Activated naive CD8-positive, alpha-beta T cell treated with anti-CD3 and anti-CD28 coated beads for 36 hours (primary cell): ENCODE results near the gene TXNDC11. TPM values are rescaled to one million over a fixed set of nuclear protein-coding genes. Genes with fewer than 3 reads are reported as not detected.

Experiments
- DNase-seq: peaks from one replicate; pipeline ENCODE4 v3.0.0; 2021
- H3K27ac Mint-ChIP-seq: one replicate; pipeline ENCODE4 v1.8.0; 2022; ENCODE audit warnings: mild to moderate bottlenecking, moderate library complexity, mixed read lengths
- H3K27me3 Mint-ChIP-seq: one replicate; pipeline ENCODE4 v1.8.0; 2022; ENCODE audit warnings: mild to moderate bottlenecking, mixed read lengths
- H3K36me3 Mint-ChIP-seq: one replicate; pipeline ENCODE4 v1.8.0; 2021; ENCODE audit warnings: mild to moderate bottlenecking, mixed read lengths
- H3K4me1 Mint-ChIP-seq: one replicate; pipeline ENCODE4 v1.8.0; 2021; ENCODE audit warnings: mixed read lengths
- H3K4me3 Mint-ChIP-seq: one replicate; pipeline ENCODE4 v1.8.0; 2022; ENCODE audit warnings: mild to moderate bottlenecking, moderate library complexity, mixed read lengths
- H3K9me3 Mint-ChIP-seq: one replicate; pipeline ENCODE4 v1.8.0; 2022; ENCODE audit warnings: mixed read lengths
- total RNA-seq, 2 experiments: library from RNA; stranded (reverse); gene quantifications; one replicate each; pipeline ENCODE4 v1.2.3, GENCODE V29; 2021

TXNDC11 gene
- total RNA-seq, 2 experiments from 2014 or later, result 24.5 to 27.3 TPM

DNA sequence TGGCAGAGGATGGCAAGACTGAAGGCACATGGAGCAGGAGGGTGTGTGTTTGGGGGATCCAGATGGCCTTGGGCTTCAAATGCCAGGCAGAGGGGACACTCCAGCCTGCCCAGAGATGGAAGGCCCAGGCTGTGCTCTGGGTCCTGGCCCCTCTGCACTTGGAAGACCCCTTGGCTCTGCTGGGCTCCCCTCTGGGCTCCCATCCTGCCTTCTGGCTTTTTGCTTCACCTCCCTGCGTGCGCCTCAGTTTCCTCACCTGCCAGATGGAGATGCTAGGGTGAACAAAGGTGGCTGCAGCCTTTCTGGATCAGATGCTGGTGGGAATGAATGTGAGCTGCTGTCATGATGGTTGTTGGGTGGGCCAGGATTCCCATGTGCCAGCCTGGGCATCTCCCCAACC, 71.4 kb downstream of the TXNDC11 start:
- no peaks in the 10 kb centered on the region for H3K27me3 Mint-ChIP-seq
- no peaks in the 10 kb centered on the region for H3K9me3 Mint-ChIP-seq
- peak overlapping the region; percentile 91 for H3K27ac Mint-ChIP-seq
- H3K36me3 Mint-ChIP-seq, result peaks cover 4% of the 10 kb centered on the region
- no peak for DNase-seq
- no peak overlapping the region for H3K4me3 Mint-ChIP-seq
- peaks cover 55% of the 10 kb centered on the region for H3K4me1 Mint-ChIP-seq

DNA sequence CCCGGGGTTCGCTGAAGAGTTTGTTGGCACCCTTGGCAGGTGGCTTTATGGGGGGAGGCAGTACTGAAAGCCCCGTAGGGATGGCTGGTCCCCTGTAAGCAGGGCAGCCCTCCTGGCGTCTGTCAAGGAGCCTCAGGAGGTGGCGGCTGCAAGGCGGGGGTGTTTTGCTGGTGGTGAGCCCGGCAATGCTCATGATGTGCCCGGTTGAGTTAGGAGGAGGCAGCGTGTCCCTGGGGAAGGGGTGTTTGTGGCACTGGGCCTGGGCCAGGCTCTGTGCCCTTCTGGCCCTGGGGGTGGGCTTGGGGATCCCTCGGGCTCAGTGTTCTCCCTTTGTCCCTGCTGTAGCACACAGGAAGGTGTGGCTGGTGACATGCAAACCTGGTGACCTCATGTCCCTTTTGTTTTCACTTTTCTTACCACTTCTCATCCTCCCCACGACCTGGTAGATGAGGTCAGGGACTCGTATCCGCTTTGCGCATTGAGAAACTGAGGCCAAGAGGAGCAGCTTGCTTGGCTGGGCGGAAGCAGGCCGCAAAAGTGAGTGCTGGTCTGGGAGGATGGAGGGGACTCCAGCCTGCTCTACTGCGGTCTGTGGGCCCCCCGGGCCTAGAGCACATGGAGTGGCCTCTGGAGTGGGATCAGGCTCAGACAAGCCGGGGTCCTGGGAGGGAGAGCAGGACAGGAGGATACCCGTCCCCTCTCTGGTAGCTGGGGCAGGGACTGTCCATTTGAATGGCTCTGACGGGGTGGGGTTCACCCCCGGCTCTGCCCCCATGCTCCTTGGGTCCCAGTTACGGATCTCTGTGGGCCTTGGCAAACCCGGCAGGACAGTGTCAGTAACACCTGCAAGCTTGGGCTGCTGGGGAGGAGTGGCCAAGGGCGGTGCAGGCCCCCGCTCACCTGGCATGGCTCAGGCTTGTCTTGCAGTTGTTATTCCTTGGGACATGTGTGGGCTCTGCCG, 72.2 kb downstream of the TXNDC11 start:
- H3K4me3 Mint-ChIP-seq, result peak overlapping the region; percentile 77
- H3K27me3 Mint-ChIP-seq, result no peaks in the 10 kb centered on the region
- no peaks in the 10 kb centered on the region for H3K9me3 Mint-ChIP-seq
- peaks cover 4% of the 10 kb centered on the region for H3K36me3 Mint-ChIP-seq
- peak; percentile 59 for DNase-seq
- H3K27ac Mint-ChIP-seq, result peak overlapping the region; percentile 91
- H3K4me1 Mint-ChIP-seq, result peaks cover 55% of the 10 kb centered on the region

DNA sequence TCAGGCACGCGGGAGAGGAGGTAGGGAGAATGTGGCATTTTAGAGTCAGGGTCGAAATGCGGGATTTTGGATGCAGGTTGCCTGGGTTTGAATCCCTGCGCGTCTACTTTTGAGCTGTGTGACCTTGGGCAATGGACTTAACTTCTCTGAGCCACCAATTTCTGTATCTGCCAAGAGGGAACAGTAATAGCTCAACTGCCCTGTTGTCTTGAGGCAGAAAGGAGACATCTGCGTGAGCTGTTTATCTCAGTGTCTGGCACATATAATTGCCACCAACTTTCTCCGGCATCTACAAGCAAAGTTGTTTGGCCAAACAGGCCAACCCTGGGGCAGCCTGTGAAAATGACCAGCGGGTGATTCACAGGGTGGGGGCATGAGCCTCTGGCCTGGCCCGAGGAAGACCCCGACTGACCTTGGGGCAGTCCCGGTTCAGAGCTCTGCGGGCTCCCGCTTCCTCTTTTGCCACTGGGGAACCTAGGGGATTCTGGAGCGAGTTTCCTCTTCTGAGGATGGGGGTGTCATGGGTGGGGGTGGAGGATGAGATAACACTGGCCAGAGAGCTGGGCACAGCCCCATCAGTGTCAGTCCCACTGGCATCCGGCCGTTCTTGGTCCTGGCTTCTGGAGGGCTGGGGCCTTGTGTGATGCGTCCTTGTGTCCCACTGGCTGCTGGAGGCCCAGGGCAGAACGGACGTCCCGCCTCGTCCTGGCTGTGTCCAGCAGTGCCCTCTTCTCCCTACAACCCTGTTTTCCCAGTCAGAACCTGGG, 73.1 kb downstream of the TXNDC11 start:
- Mint-ChIP-seq H3K9me3 (no peaks in the 10 kb centered on the region), H3K4me1 (peaks cover 58% of the 10 kb centered on the region), H3K27ac (peak overlapping the region; percentile 91), H3K36me3 (peaks cover 4% of the 10 kb centered on the region), H3K27me3 (no peaks in the 10 kb centered on the region), H3K4me3 (peak overlapping the region; percentile 77)
- no peak for DNase-seq

DNA sequence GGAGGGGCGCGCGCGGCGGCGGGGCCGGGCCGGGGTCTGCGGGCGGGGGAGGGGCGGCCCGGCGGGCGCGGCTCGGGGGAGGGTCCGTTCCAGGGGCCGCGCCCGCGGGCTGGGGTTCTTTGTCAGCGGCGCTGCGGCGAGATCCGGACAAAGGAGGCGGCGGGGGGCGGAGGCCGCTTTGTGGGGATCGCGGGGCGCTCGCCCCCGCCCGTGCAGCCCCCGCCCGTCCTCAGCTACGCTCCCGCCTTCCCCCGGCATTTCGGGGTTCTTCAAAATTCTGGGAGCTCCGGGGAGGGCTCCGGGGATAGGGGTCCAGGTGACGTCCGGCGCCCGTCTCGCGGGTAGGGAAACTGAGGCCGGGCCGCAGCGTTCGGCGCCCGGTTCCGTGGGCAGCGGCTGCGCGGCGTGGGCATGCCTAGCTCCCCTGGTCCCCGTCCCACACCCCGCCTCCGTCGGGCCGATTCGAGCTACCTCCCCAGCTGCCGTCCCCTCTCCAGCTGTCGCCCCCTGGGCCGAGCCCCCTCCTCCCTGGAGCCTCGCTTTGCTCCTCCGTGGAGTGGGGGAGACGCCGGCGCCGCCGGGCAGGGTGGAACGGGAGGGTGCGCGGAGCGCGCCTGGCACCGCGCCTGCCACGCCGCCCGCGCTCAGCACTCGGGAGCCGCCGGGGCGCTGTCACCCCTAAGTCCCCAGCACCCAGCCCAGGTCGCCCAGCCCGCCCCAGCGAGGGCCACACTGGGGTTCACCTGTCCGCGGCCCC, 73.9 kb downstream of the TXNDC11 start:
- Mint-ChIP-seq H3K27ac (no peak overlapping the region), H3K27me3 (no peaks in the 10 kb centered on the region)

DNA sequence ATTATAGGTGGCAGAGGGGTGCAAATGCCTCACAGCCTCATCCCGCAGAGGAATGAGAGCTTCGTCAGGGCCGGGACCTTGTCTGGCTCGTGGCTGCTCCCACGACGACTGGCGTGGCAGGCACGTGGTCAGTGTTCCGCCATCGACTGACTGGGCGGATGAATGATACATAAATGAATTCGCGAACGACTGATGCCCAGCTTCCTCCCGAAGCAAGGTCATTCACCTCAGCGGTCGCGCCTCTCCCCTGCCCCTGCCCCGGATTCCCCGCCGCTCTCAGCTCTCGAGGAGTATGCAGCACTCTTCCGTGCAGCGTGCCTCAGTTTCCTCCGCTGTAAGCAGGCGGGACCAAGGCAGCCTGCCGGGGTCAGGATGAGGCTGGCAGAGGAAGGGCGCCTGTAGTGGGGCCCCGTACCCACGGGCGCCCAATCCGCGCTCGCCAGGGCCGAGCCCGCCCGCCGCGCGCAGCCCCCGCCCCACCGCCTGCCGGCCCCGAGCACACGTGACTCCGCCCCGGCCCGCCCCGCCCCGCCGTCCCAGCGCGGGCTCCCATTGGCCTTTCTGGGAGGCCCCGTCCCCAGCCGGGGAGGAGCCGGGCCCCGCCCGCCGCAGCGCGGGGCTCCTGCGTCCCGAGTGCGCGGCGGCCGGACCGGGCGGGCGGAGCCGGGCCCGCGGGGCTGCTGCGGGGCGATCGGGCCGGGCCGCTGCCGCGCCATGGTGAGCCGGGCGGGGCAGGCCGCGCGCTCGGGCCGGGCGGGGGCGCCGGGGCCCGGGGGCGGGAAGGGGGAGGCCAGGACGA, 74.6 kb downstream of the TXNDC11 start, which contains the start of gene SNN:
Gene SNN, plus strand, starts transcription at position 632 of the 799 bp plus-strand sequence. CDS start 7,605 bp downstream, outside the sequence.
- Mint-ChIP-seq H3K4me1 (peaks cover 66% of the 10 kb centered on the region), H3K27me3 (no peaks in the 10 kb centered on the region), H3K36me3 (peaks cover 4% of the 10 kb centered on the region), H3K4me3 (peak within 1 kb of the TSS; percentile 77), H3K27ac (no peak within 1 kb of the TSS), H3K9me3 (no peaks in the 10 kb centered on the region)
- peak; percentile 91 for DNase-seq

More for the DNA sequence above, 73.9 kb downstream of the TXNDC11 start:
- H3K9me3 Mint-ChIP-seq, result no peaks in the 10 kb centered on the region
- peak overlapping the region; percentile 77 for H3K4me3 Mint-ChIP-seq
- peak; percentile 42 for DNase-seq
- H3K4me1 Mint-ChIP-seq, result peaks cover 65% of the 10 kb centered on the region
- H3K36me3 Mint-ChIP-seq, result peaks cover 4% of the 10 kb centered on the region

DNA sequence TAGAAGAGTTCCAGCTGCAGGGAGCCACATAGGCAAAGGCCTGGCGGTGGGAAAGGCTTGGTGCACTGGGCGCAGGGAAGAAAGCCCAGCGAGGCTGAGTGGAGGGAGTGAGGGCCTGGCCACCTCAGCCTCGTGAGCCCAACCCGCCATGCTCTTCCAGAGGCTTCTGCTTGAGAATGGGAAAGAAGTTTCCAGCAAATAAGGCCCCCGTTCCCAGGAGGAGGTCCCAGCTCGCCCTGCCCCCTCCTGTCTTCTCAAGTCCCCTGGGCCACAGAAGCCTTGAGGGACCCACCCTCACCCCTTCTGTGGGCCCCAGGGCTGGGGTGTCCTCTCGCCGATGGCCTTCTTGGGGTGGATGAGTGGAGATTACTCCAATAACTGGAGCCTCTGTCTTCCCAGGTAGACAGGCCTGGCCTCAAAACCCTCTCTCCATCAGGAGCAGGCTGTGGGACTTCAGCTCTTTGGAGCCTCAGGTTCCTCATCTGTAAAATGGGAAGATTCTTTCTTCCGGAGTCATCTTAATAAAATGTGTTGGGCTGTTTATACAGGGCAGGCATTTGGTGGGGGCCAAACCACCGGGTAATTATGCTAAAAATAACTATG, 75.3 kb downstream of the TXNDC11 start:
- Mint-ChIP-seq H3K4me3 (peak overlapping the region; percentile 62), H3K27ac (no peak overlapping the region), H3K4me1 (peaks cover 59% of the 10 kb centered on the region), H3K27me3 (no peaks in the 10 kb centered on the region), H3K36me3 (peaks cover 4% of the 10 kb centered on the region), H3K9me3 (no peaks in the 10 kb centered on the region)
- no peak for DNase-seq

DNA sequence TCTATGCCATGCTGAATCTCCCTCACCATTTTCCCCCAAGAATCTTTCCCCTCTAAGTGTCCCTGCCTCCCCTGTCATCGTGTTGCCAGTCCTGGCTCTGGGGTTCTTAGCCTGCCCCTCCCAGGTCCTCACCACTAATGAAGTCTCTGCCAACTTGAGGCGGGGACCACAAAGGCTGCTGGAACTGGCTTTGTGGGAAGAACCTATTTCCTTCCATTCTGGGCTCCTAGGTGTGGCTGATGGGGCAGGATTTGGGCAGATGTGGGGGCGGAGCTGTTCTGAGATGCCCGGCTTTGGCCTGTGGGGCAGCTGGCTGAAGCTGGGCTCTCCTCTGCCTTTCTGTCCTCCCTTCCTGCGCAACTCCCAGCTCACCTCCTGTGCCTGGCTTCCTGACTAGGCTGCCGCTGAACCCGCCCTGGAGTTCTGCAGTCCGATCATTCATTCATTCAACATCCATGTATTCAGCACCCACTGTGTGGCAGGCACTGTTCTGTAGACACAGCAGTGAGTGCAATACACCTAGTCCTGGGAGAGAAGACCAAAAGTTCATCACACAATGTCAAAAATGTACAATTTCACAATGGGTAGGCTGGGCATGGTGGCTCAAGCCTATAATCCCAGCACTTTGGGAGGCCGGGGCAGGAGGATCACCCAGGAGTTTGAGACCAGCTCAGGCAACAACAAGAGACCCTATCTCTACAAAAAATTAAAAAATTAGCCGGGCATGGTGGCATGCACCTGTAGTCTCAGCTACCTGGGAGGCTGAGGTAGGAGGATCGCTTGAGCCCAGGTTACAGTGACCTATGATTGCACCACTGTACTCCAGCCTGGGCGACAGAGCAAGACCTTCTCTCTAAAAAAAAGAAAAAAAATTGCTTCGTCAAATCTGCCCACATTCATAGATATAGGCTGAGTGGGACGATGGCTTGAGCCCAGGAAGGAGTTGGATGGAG, 76.3 kb downstream of the TXNDC11 start:
- Mint-ChIP-seq H3K4me3 (peak overlapping the region; percentile 50), H3K36me3 (peaks cover 4% of the 10 kb centered on the region), H3K4me1 (peaks cover 53% of the 10 kb centered on the region), H3K9me3 (no peaks in the 10 kb centered on the region), H3K27me3 (no peaks in the 10 kb centered on the region), H3K27ac (no peak overlapping the region)
- DNase-seq, result no peak

DNA sequence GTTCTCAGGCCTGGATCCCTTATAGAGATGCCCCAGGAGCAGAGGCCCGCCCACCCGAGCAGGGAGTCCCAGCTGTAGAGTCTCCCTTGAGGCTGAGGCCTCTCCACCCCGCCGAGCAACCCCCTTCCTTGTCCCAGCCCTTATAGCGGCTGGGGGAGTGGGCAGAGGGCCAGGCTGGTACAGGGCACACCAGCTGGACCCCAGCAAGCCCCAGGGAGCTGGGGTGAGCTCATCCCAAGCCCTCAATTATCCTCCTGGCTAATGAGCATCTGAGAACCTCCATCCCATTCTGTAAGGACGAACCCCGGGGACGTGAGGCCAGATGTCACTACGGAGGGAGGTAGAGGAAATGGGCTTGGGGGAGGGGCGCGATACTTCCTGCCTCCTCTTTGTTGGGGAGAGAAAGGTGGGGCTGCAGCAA, 77.6 kb downstream of the TXNDC11 start:
- no peaks in the 10 kb centered on the region for H3K9me3 Mint-ChIP-seq
- H3K27me3 Mint-ChIP-seq, result no peaks in the 10 kb centered on the region

DNA sequence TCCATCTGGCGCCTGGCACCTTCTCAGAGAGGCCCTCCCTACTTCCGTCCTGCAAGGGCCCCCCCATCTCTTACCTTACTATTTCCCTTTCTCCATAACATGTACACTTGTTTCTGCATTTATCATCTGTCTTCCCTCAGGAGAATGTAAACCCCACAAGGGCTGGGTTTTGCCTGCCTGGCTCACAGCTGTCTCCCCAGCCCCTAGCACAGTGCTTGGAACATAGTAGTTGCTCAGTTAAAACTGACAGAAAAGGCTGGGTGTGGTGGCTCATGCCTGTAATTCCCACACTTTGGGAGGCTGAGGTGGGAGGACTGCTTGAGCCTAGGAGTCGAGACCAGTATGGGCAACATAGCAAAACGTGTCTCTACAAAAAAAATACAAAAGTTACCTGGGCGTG, 80.1 kb downstream of the TXNDC11 start:
- Mint-ChIP-seq H3K27ac (no peak overlapping the region), H3K9me3 (no peaks in the 10 kb centered on the region), H3K27me3 (no peaks in the 10 kb centered on the region)

More for the DNA sequence above, 77.6 kb downstream of the TXNDC11 start:
- peaks cover 2% of the 10 kb centered on the region for H3K36me3 Mint-ChIP-seq
- DNase-seq, result no peak
- H3K4me3 Mint-ChIP-seq, result peak overlapping the region; percentile 64
- peak overlapping the region; percentile 83 for H3K27ac Mint-ChIP-seq
- H3K4me1 Mint-ChIP-seq, result peaks cover 44% of the 10 kb centered on the region

DNA sequence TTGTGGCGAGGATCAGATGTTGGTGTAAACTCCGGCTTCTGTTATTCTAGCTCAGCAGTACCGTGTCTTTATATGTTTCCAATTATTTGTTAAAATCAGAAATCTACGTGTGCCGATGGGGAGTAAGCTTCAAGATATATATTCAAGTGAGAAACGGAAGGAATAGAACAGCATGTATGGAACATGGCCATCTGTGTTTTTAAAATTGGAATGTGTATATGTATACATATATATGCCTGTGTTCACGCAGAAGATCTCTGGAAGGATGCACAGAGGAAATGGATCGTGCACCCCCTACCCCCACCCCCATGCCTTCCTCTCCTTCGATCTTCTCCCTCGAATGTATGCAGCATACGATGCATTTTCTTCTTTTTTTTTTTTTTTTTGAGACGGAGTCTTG, 82.1 kb downstream of the TXNDC11 start:
- Mint-ChIP-seq H3K4me1 (peaks cover 25% of the 10 kb centered on the region), H3K27ac (no peak overlapping the region), H3K4me3 (no peak overlapping the region), H3K9me3 (no peaks in the 10 kb centered on the region), H3K36me3 (no peaks in the 10 kb centered on the region), H3K27me3 (no peaks in the 10 kb centered on the region)
- no peak for DNase-seq

More for the DNA sequence above, 80.1 kb downstream of the TXNDC11 start:
- Mint-ChIP-seq H3K36me3 (peaks cover 2% of the 10 kb centered on the region), H3K4me1 (peaks cover 35% of the 10 kb centered on the region), H3K4me3 (no peak overlapping the region)
- DNase-seq, result no peak

DNA sequence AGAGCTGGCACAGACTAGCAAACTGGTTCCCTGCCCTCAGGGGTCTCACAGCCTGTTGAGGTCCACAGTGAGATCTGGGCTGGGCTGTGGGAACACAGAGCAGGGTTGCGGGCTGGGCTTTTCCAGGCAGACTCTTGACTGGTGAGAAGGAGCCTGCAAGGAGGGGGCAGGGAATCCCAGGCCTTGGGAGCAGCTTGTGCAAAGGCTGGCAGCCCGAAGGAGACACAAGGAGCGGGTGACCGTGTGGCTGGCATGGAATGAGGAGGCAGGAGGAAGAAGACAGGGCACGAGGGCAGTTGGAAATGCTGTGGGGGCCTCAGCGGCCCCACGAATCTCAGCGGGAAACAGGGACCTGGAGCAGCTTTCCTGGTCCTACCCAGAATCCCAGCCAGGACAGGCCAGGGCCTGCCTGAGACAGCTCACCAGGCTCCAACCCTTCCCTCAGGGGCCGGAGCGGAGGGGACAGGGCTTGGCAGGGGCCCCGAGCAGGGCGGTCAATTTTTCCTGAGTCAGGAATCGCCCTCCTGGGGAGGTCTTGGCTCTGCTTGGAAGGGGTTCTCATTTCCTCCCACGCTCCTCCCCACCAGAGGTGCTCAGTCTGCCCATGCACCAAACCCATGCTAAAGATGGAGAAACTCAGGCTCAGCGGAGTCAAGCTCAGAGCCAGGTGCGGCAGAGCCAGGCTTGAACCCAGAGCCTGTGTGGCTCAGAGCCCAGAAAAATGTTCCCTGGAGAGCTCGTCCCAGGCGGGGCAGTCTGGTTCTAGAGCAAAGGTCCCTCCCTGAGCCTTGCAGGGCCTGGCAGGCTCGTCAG, 83.6 kb downstream of the TXNDC11 start:
- Mint-ChIP-seq H3K36me3 (no peaks in the 10 kb centered on the region), H3K27me3 (no peaks in the 10 kb centered on the region), H3K4me3 (no peak overlapping the region), H3K4me1 (peaks cover 20% of the 10 kb centered on the region), H3K9me3 (no peaks in the 10 kb centered on the region), H3K27ac (no peak overlapping the region)
- no peak for DNase-seq

DNA sequence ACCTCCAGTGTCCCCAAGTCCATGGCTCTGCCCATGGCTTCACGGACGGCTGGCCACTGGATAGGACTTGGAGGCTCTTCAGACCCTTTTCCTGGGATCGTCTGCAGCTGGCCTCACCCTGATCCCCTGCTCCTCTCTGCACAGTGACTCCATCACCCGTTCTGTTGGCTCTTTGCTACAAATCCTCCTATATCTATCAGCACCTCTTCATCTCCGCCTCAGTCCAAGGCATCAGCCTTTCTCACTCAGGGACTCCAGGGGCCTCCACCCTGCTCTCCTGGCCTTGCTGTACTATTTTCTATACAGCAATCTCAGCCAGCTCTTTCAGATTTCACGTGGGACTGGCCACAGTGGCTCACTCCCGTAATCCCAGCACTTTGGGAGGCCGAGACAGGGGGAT, 85.1 kb downstream of the TXNDC11 start:
- H3K9me3 Mint-ChIP-seq, result no peaks in the 10 kb centered on the region
- H3K4me1 Mint-ChIP-seq, result peaks cover 13% of the 10 kb centered on the region
- no peak for DNase-seq
- no peak overlapping the region for H3K4me3 Mint-ChIP-seq
- H3K36me3 Mint-ChIP-seq, result no peaks in the 10 kb centered on the region
- H3K27ac Mint-ChIP-seq, result no peak overlapping the region
- H3K27me3 Mint-ChIP-seq, result no peaks in the 10 kb centered on the region
